Mesenchymal stem cell (in vitro differentiated cells and primary cell): ENCODE results near the gene GRHL3.
A peak's percentile ranks its signal among the peaks of the same experiment; 100 is the strongest.

ENCODE experiments used
- DNase-seq: peaks from one replicate; pipeline ENCODE4 v3.0.0-alpha.2; 2013
- H2AFZ ChIP-seq: one replicate; pipeline ENCODE4 v1.6.1; 2013; ENCODE audit warnings: low read depth, mild to moderate bottlenecking, control low read depth, inconsistent platforms, low read length, moderate library complexity
- H2AK5ac ChIP-seq: 2 replicates; pipeline ENCODE4 v1.6.1; 2013; ENCODE audit warnings: low read length, moderate library complexity, mild to moderate bottlenecking, inconsistent platforms; ENCODE audit not compliant: severe bottlenecking
- H2BK120ac ChIP-seq: one replicate; pipeline ENCODE4 v1.6.1; 2013; ENCODE audit warnings: low read depth, mild to moderate bottlenecking, inconsistent platforms, low read length, moderate library complexity
- H2BK12ac ChIP-seq, 2 experiments: one replicate each; pipeline ENCODE4 v1.6.1; 2013; ENCODE audit warnings: inconsistent platforms in 2 of 2, low read length in 2 of 2, mild to moderate bottlenecking in 2 of 2, moderate library complexity in 2 of 2, control low read depth in 1 of 2
- H2BK15ac ChIP-seq: one replicate; pipeline ENCODE4 v1.6.1; 2013; ENCODE audit warnings: mild to moderate bottlenecking, low read depth, inconsistent platforms; ENCODE audit not compliant: poor library complexity, severe bottlenecking
- H2BK5ac ChIP-seq: 2 replicates; pipeline ENCODE4 v1.6.1; 2013; ENCODE audit warnings: low read depth, mild to moderate bottlenecking, low read length, control low read depth, inconsistent platforms; ENCODE audit not compliant: poor library complexity, severe bottlenecking
- H3K14ac ChIP-seq, 2 experiments: one replicate each; pipeline ENCODE4 v1.6.1; 2013; ENCODE audit warnings: inconsistent platforms in 2 of 2, low read length in 2 of 2, control low read depth in 1 of 2, mild to moderate bottlenecking in 1 of 2, moderate library complexity in 1 of 2
- H3K18ac ChIP-seq, 2 experiments: one replicate each; pipeline ENCODE4 v1.6.1; 2013; ENCODE audit warnings: inconsistent platforms in 2 of 2, low read length in 2 of 2, control low read depth in 1 of 2, low read depth in 1 of 2, mild to moderate bottlenecking in 1 of 2
- H3K23ac ChIP-seq, 2 experiments: one replicate each; pipeline ENCODE4 v1.6.1; 2013; ENCODE audit warnings: inconsistent platforms in 2 of 2, low read length in 2 of 2, mild to moderate bottlenecking in 2 of 2, moderate library complexity in 2 of 2, control low read depth in 1 of 2
- H3K27ac ChIP-seq: 2 replicates; pipeline ENCODE4 v1.5.1; 2013; ENCODE audit warnings: mild to moderate bottlenecking, moderate library complexity, low read length, control low read depth, inconsistent platforms; ENCODE audit not compliant: poor library complexity, severe bottlenecking
- H3K27me3 ChIP-seq, 2 experiments: 2 replicates each; pipeline versions ENCODE4 v1.6.1 to v1.7.0; 2013; ENCODE audit warnings: low read length in 2 of 2, mild to moderate bottlenecking in 2 of 2, moderate library complexity in 2 of 2, control low read depth in 1 of 2, inconsistent platforms in 1 of 2; ENCODE audit not compliant: control insufficient read depth in 1 of 2, insufficient read depth in 1 of 2
- H3K36me3 ChIP-seq, 2 experiments: 2 replicates each; pipeline versions ENCODE4 v1.6.1 to v1.7.0; 2013; ENCODE audit warnings: low read length in 2 of 2, control low read depth in 1 of 2, inconsistent platforms in 1 of 2, low read depth in 1 of 2, mild to moderate bottlenecking in 1 of 2; ENCODE audit not compliant: insufficient read depth in 2 of 2, control insufficient read depth in 1 of 2
- H3K4ac ChIP-seq, 2 experiments: one replicate each; pipeline ENCODE4 v1.6.1; 2013; ENCODE audit warnings: inconsistent platforms in 2 of 2, low read length in 2 of 2, mild to moderate bottlenecking in 2 of 2, moderate library complexity in 2 of 2, control low read depth in 1 of 2, low read depth in 1 of 2
- H3K4me1 ChIP-seq: 2 replicates; pipeline ENCODE4 v1.6.1; 2013; ENCODE audit warnings: low read depth, low read length, control low read depth; ENCODE audit not compliant: control insufficient read depth, insufficient read depth
- H3K4me2 ChIP-seq: 2 replicates; pipeline ENCODE4 v1.6.1; 2013; ENCODE audit warnings: low read length, mild to moderate bottlenecking, inconsistent platforms; ENCODE audit not compliant: poor library complexity, severe bottlenecking
- H3K4me3 ChIP-seq, 2 experiments: 2 replicates each; pipeline versions ENCODE4 v1.5.1 to v1.7.0; 2013; ENCODE audit warnings: low read length in 2 of 2, mild to moderate bottlenecking in 2 of 2, control low read depth in 1 of 2, low read depth in 1 of 2; ENCODE audit not compliant: insufficient read depth in 1 of 2
- H3K79me1 ChIP-seq: replicated peaks from 2 replicates; pipeline ENCODE4 v1.6.1; 2013; ENCODE audit warnings: mild to moderate bottlenecking, control low read depth, low read length, inconsistent platforms; ENCODE audit not compliant: poor library complexity, severe bottlenecking
- H3K9ac ChIP-seq: 2 replicates; pipeline ENCODE4 v1.7.0; 2013; ENCODE audit warnings: mild to moderate bottlenecking, low read length, moderate library complexity
- H3K9me3 ChIP-seq: 2 replicates; pipeline ENCODE4 v1.7.0; 2013; ENCODE audit warnings: mild to moderate bottlenecking, low read length; ENCODE audit not compliant: control insufficient read depth
- H4K8ac ChIP-seq: one replicate; pipeline ENCODE4 v1.6.1; 2013; ENCODE audit warnings: inconsistent platforms, mild to moderate bottlenecking, low read length, moderate library complexity
- H4K91ac ChIP-seq: one replicate; pipeline ENCODE4 v1.6.1; 2013; ENCODE audit warnings: mild to moderate bottlenecking, low read length, inconsistent platforms
- WGBS: methylation state at CpG from one replicate; pipeline ENCODE4 v1.1.7; 2013; ENCODE audit warnings: mixed read lengths; 5-methylcytosine and 5-hydroxymethylcytosine counted together

Gene GRHL3

GRCh38 chr1:24392982-24393650 lies 74.0 kb downstream of the GRHL3 start:
- H3K23ac ChIP-seq, result no peak overlapping the region
- H3K9ac ChIP-seq, result peak overlapping the region; percentile 54
- H3K18ac ChIP-seq, result peak overlapping the region; percentile 3 to 54
- DNase-seq, result peak; percentile 39
- H3K4me2 ChIP-seq, result no peak overlapping the region
- 76% methylated on average over 3 of the region's 4 CpGs for WGBS
- H3K14ac ChIP-seq, result no peak overlapping the region
- peaks cover 5% of the 10 kb centered on the region for H3K4me1 ChIP-seq
- no peak overlapping the region for H3K27ac ChIP-seq
- no peak overlapping the region for H4K8ac ChIP-seq
- no peak overlapping the region for H3K4me3 ChIP-seq
- no peak overlapping the region for H2AK5ac ChIP-seq
- peak overlapping the region; percentile 46 for H2AFZ ChIP-seq
- H2BK12ac ChIP-seq, result peak overlapping the region; percentile 51 to 80
- H3K4ac ChIP-seq, result peak overlapping the region in 1 of 2 experiments; percentile 60
- H2BK5ac ChIP-seq, result no peak overlapping the region
- H2BK15ac ChIP-seq, result no peak overlapping the region
- H4K91ac ChIP-seq, result no peak overlapping the region
- no peaks in the 10 kb centered on the region for H3K27me3 ChIP-seq
- no peak overlapping the region for H2BK120ac ChIP-seq
- H3K9me3 ChIP-seq, result no peaks in the 10 kb centered on the region
- H3K36me3 ChIP-seq, result no peaks in the 10 kb centered on the region
- peaks cover 3% of the 10 kb centered on the region for H3K79me1 ChIP-seq

GRCh38 chr1:24393892-24394291 lies 74.7 kb downstream of the GRHL3 start:
- H2BK12ac ChIP-seq, result peak overlapping the region; percentile 70 to 72
- peak; percentile 93 for DNase-seq
- H3K9ac ChIP-seq, result peak overlapping the region; percentile 54
- 23% methylated on average over 6 of the region's 6 CpGs for WGBS
- H3K4me1 ChIP-seq, result peaks cover 2% of the 10 kb centered on the region
- no peaks in the 10 kb centered on the region for H3K27me3 ChIP-seq
- no peak overlapping the region for H3K27ac ChIP-seq
- peak overlapping the region in 1 of 2 experiments; percentile 11 for H3K4me3 ChIP-seq
- H2AFZ ChIP-seq, result no peak overlapping the region
- H4K91ac ChIP-seq, result no peak overlapping the region
- no peaks in the 10 kb centered on the region for H3K9me3 ChIP-seq
- H3K4me2 ChIP-seq, result no peak overlapping the region
- peak overlapping the region in 1 of 2 experiments; percentile 73 for H3K4ac ChIP-seq
- peak overlapping the region; percentile 20 for H2BK15ac ChIP-seq
- H2BK5ac ChIP-seq, result no peak overlapping the region
- no peak overlapping the region for H3K14ac ChIP-seq
- peak overlapping the region; percentile 88 for H4K8ac ChIP-seq
- peak overlapping the region in 1 of 2 experiments; percentile 57 for H3K18ac ChIP-seq
- H2AK5ac ChIP-seq, result no peak overlapping the region
- peaks cover 3% of the 10 kb centered on the region for H3K79me1 ChIP-seq
- no peaks in the 10 kb centered on the region for H3K36me3 ChIP-seq
- no peak overlapping the region for H3K23ac ChIP-seq
- H2BK120ac ChIP-seq, result no peak overlapping the region

GRCh38 chr1:24400065-24400464 lies 80.9 kb downstream of the GRHL3 start:
- WGBS, result 67% methylated on average over 1 of the region's 1 CpG
- H3K4ac ChIP-seq, result no peak overlapping the region
- no peak overlapping the region for H3K9ac ChIP-seq
- no peak overlapping the region for H2BK120ac ChIP-seq
- H2AK5ac ChIP-seq, result no peak overlapping the region
- no peaks in the 10 kb centered on the region for H3K79me1 ChIP-seq
- H3K23ac ChIP-seq, result no peak overlapping the region
- no peak overlapping the region for H3K14ac ChIP-seq
- no peak overlapping the region for H3K4me2 ChIP-seq
- H3K27me3 ChIP-seq, result no peaks in the 10 kb centered on the region
- no peak overlapping the region for H2BK5ac ChIP-seq
- H3K4me3 ChIP-seq, result no peak overlapping the region
- no peaks in the 10 kb centered on the region for H3K4me1 ChIP-seq
- DNase-seq, result no peak
- H3K18ac ChIP-seq, result no peak overlapping the region
- H2BK15ac ChIP-seq, result no peak overlapping the region
- H2BK12ac ChIP-seq, result no peak overlapping the region
- H4K91ac ChIP-seq, result no peak overlapping the region
- peaks cover 0 to 6% of the 10 kb centered on the region in 2 experiments for H3K36me3 ChIP-seq
- H3K27ac ChIP-seq, result no peak overlapping the region
- no peak overlapping the region for H2AFZ ChIP-seq
- no peak overlapping the region for H4K8ac ChIP-seq
- H3K9me3 ChIP-seq, result no peaks in the 10 kb centered on the region

- no peaks in the 10 kb centered on the region for H3K4me1 ChIP-seq
- no peak overlapping the region for H3K9ac ChIP-seq
- no peak overlapping the region for H4K91ac ChIP-seq
- no peak overlapping the region for H2AFZ ChIP-seq
- H3K4me3 ChIP-seq, result no peak overlapping the region
- no peak overlapping the region for H3K23ac ChIP-seq
- H4K8ac ChIP-seq, result no peak overlapping the region
- H3K4ac ChIP-seq, result no peak overlapping the region
- H2BK5ac ChIP-seq, result no peak overlapping the region
- H2BK15ac ChIP-seq, result no peak overlapping the region
- H3K79me1 ChIP-seq, result no peaks in the 10 kb centered on the region
- no peak overlapping the region for H2BK120ac ChIP-seq
- no peak overlapping the region for H3K18ac ChIP-seq
- no peaks in the 10 kb centered on the region for H3K27me3 ChIP-seq
- H2BK12ac ChIP-seq, result no peak overlapping the region
- no peaks in the 10 kb centered on the region for H3K9me3 ChIP-seq
- H2AK5ac ChIP-seq, result no peak overlapping the region
- H3K4me2 ChIP-seq, result no peak overlapping the region
- H3K14ac ChIP-seq, result no peak overlapping the region
- DNase-seq, result no peak
- peaks cover 0 to 6% of the 10 kb centered on the region in 2 experiments for H3K36me3 ChIP-seq
- H3K27ac ChIP-seq, result no peak overlapping the region
- WGBS, result 92% methylated on average over 1 of the region's 4 CpGs
Observed at GRCh38 chr1:24403806-24404205, 84.6 kb downstream of the GRHL3 start.
